Measurements from ENCODE around the gene SULT1C4. TPM values are rescaled to one million over a fixed set of nuclear protein-coding genes. Genes with fewer than 3 reads are reported as not detected.

SULT1C4 gene
- not detected in 2 replicates for total RNA-seq

GRCh38 chr2:108377815-108378630, at the start of gene SULT1C4:
TSS of gene SULT1C4 (plus strand) at chr2:108377954. CDS start at chr2:108378338, 384 bp downstream.

Other genes starting within 250 kb of the SULT1C4 start
- gene SULT1C3, start 138.0 kb upstream of the SULT1C4 start, total RNA-seq = not detected in 2 replicates
- gene SULT1C2, start 89.1 kb upstream of the SULT1C4 start, total RNA-seq = not detected in 2 replicates
- gene GCC2, start 71.3 kb downstream of the SULT1C4 start, total RNA-seq = 6.6 TPM in 2 replicates
- gene LIMS1, start 156.5 kb downstream of the SULT1C4 start, total RNA-seq = 58.9 and 60.7 TPM in 2 replicates

Measured in airway epithelial cell (primary cell).